Esophagus muscularis mucosa (tissue), 4 donors: ENCODE results near the gene SYNGR1.

Source experiments
- CTCF ChIP-seq, 3 experiments: fragments of 200-600 bp in 2 of 3; fragments of 450-650 bp in 1 of 3; sonication (generic) in 2 of 3; IDR thresholded peaks; one replicate each; pipeline ENCODE4 v1.5.1; 2017 to 2019; ENCODE audit warnings: antibody characterized with exemption in 3 of 3, mild to moderate bottlenecking in 2 of 3, moderate library complexity in 1 of 3
- EP300 ChIP-seq: sonication (generic); formaldehyde crosslinking; IDR thresholded peaks from one replicate; pipeline ENCODE4 v1.6.1; 2017; ENCODE audit warnings: antibody characterized with exemption
- POLR2AphosphoS5 ChIP-seq, 2 donors: sonication (generic); formaldehyde crosslinking; IDR thresholded peaks; one replicate each; pipeline ENCODE4 v1.6.1; 2017; ENCODE audit warnings: antibody characterized with exemption in 2 of 2

- TF ChIP-seq CTCF (IDR thresholded peaks at IDR 0.05) (no peak), POLR2AphosphoS5 (IDR thresholded peaks at IDR 0.05) (no peak), EP300 (no peak)
Observed at GRCh38 chr22:39303358-39303757, 46.4 kb upstream of the SYNGR1 start.
